ENCODE data around the gene CENPA.

Gene CENPA

DNA sequence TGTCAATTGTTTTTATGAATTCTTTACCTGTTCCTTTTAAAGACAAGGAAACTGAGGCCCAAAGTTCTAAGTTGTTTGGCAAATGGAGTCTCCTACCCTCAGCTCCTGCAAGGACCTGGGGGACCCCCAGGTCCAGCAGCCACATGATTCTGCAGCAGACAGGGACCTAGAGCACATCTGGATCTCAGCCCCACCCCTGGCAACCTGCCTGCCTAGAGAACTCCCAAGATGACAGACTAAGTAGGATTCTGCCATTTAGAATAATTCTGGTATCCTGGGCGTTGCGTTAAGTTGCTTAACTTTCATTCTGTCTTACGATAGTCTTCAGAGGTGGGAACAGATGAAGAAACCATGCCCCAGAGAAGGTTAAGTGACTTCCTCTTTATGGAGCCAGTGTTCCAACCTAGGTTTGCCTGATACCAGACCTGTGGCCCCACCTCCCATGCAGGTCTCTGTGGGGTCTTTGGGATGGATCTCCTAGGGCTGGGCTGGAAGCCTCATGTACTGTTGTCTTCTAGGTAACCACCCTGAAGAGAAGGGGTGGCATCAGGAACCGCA is 5.6 kb upstream of the CENPA start:
- Histone ChIP-seq H3K27ac (no peak overlapping the region), H3K4me3 (ENCODE audit: low read depth, low read length) (no peak overlapping the region), H3K27me3 (ENCODE audit: insufficient read depth, low read depth, severe bottlenecking) (no peaks in the 10 kb centered on the region), H3K9me3 (ENCODE audit: severe bottlenecking) (no peaks in the 10 kb centered on the region), H3K36me3 (peaks cover 56% of the 10 kb centered on the region)
- no peak for DNase-seq
- no peak for TF ChIP-seq CTCF (IDR thresholded peaks at IDR 0.05; ENCODE audit: low read depth, low read length)

GRCh38 chr2:26782876-26783704 is 2.8 kb upstream of the CENPA start:
- Histone ChIP-seq H3K27me3 (ENCODE audit: insufficient read depth, low read depth, severe bottlenecking) (no peaks in the 10 kb centered on the region), H3K27ac (no peak overlapping the region), H3K36me3 (peaks cover 32% of the 10 kb centered on the region), H3K9me3 (ENCODE audit: severe bottlenecking) (no peaks in the 10 kb centered on the region), H3K4me3 (ENCODE audit: low read depth, low read length) (no peak overlapping the region)
- TF ChIP-seq CTCF (IDR thresholded peaks at IDR 0.05; ENCODE audit: low read depth, low read length) = no peak
- DNase-seq = no peak

GRCh38 chr2:26784570-26785234 is 1.2 kb upstream of the CENPA start:
- H3K9me3 ChIP-seq (ENCODE audit: severe bottlenecking) = no peaks in the 10 kb centered on the region
- no peak for TF ChIP-seq CTCF (IDR thresholded peaks at IDR 0.05; ENCODE audit: low read depth, low read length)
- no peaks in the 10 kb centered on the region for H3K27me3 ChIP-seq (ENCODE audit: insufficient read depth, low read depth, severe bottlenecking)
- H3K27ac ChIP-seq = peak overlapping the region; percentile 64
- DNase-seq = no peak
- H3K4me3 ChIP-seq (ENCODE audit: low read depth, low read length) = no peak overlapping the region
- peaks cover 42% of the 10 kb centered on the region for H3K36me3 ChIP-seq

GRCh38 chr2:26786207-26787028 is 562 bp downstream of the CENPA start:
- Histone ChIP-seq H3K9me3 (ENCODE audit: severe bottlenecking) (peaks cover 6% of the 10 kb centered on the region), H3K27me3 (ENCODE audit: insufficient read depth, low read depth, severe bottlenecking) (no peaks in the 10 kb centered on the region), H3K27ac (peak overlapping the region; percentile 75), H3K4me3 (ENCODE audit: low read depth, low read length) (peak overlapping the region; percentile 63), H3K36me3 (peaks cover 43% of the 10 kb centered on the region)
- no peak for TF ChIP-seq CTCF (IDR thresholded peaks at IDR 0.05; ENCODE audit: low read depth, low read length)
- no peak for DNase-seq

- peaks cover 6% of the 10 kb centered on the region for H3K9me3 ChIP-seq (ENCODE audit: severe bottlenecking)
- H3K36me3 ChIP-seq = peaks cover 87% of the 10 kb centered on the region
- DNase-seq = no peak
- no peak for TF ChIP-seq CTCF (IDR thresholded peaks at IDR 0.05; ENCODE audit: low read depth, low read length)
- H3K4me3 ChIP-seq (ENCODE audit: low read depth, low read length) = no peak overlapping the region
- H3K27me3 ChIP-seq (ENCODE audit: insufficient read depth, low read depth, severe bottlenecking) = no peaks in the 10 kb centered on the region
- H3K27ac ChIP-seq = no peak overlapping the region
Observed at GRCh38 chr2:26792720-26793119, 6.9 kb downstream of the CENPA start.
